K562 (cell line): ENCODE data around the gene MAPK13. TPM values are rescaled to one million over a fixed set of nuclear protein-coding genes. Genes with fewer than 3 reads are reported as not detected.
A peak's percentile ranks its signal among the peaks of the same experiment; 100 is the strongest.
"Not testable (repeated sequence)": the region's sequence is repeated elsewhere in the genome, so short reads cannot be mapped to it uniquely, and the experiment has no call there.

Source experiments
- ATAC-seq: fragments of 200-7000 bp; cut with Tn5 transposase; 3 replicates; pipeline ENCODE4 v1.9.1; 2020; ENCODE audit warnings: moderate library complexity
- BruUV-seq: library from RNA; stranded (reverse); fragments of 400-500 nt; replicated peaks from 2 replicates; lab custom pipeline; 2021; lab: Mats Ljungman, UMichigan
- CTCF ChIA-PET: fragments of 300-600 bp; formaldehyde crosslinking; extraction: SDS; loops from one replicate; lab custom pipeline; 2021; ENCODE audit warnings: low intra/inter-chr PET ratio; lab: Yijun Ruan, JAX
- POLR2A ChIA-PET: fragments of 300-600, 350-650 bp; sonication (Branson Sonifier 250); formaldehyde crosslinking; extraction: SDS; loops from one replicate; lab custom pipeline; 2021; ENCODE audit warnings: antibody characterized with exemption, inconsistent platforms; lab: Yijun Ruan, JAX
- DNase-seq, 4 experiments: peaks; one replicate each; pipeline versions ENCODE4 v3.0.0 to v3.0.0-alpha.2; 2011 to 2018; ENCODE audit warnings: low spot score in 3 of 4, mixed read lengths in 3 of 4; ENCODE audit errors: extremely low read depth in 1 of 4
- FAIRE-seq: peaks from 2 replicates; lab custom pipeline; 2011; peaks lifted over from hg19 to GRCh38; lab: Jason Lieb, UNC
- H2AFZ ChIP-seq: 2 replicates; pipeline ENCODE4 v1.6.0; 2011; ENCODE audit warnings: low read depth, low read length, control low read depth, inconsistent platforms
- H3K27ac ChIP-seq: fragments of 200-600 bp; 3 replicates; pipeline ENCODE4 v1.8.0; 2011; ENCODE audit warnings: low read depth, mild to moderate bottlenecking, control low read depth, inconsistent platforms, low read length, moderate library complexity, mixed read lengths; ENCODE audit errors: extremely low read depth
- H3K27me3 ChIP-seq, 2 experiments: fragments of 300-600 bp in 1 of 2; 2 replicates in 1 of 2; 3 replicates in 1 of 2; pipeline versions ENCODE4 v1.6.0 to v1.8.0; 2011; ENCODE audit warnings: inconsistent platforms in 2 of 2, low read length in 2 of 2, mild to moderate bottlenecking in 1 of 2, mixed read lengths in 1 of 2, moderate library complexity in 1 of 2; ENCODE audit not compliant: control insufficient read depth in 2 of 2, insufficient read depth in 2 of 2
- H3K36me3 ChIP-seq: fragments of 300-600 bp; 3 replicates; pipeline ENCODE4 v1.8.0; 2011; ENCODE audit warnings: mild to moderate bottlenecking, low read length, inconsistent platforms; ENCODE audit not compliant: control insufficient read depth, insufficient read depth
- H3K4me1 ChIP-seq, 2 experiments: fragments of 200-600 bp in 1 of 2; replicated peaks in 1 of 2; 2 replicates in 1 of 2; 3 replicates in 1 of 2; pipeline versions ENCODE4 v1.5.1 to v1.8.0; 2011; ENCODE audit warnings: inconsistent platforms in 2 of 2, low read length in 2 of 2, mild to moderate bottlenecking in 1 of 2, mixed read lengths in 1 of 2, moderate library complexity in 1 of 2; ENCODE audit not compliant: control insufficient read depth in 2 of 2, insufficient read depth in 2 of 2
- H3K4me2 ChIP-seq: 2 replicates; pipeline ENCODE4 v1.6.1; 2011; ENCODE audit warnings: low read length, control low read depth, inconsistent platforms, mixed read lengths; ENCODE audit not compliant: insufficient read depth
- H3K4me3 ChIP-seq: fragments of 200-600 bp; sonication (generic), shearing (Covaris generic); 2 replicates; pipeline ENCODE4 v1.5.1; 2016; ENCODE audit warnings: control low read depth, inconsistent platforms
- H3K79me2 ChIP-seq: fragments of 200-600 bp; 3 replicates; pipeline ENCODE4 v1.8.0; 2011; ENCODE audit warnings: low read length, inconsistent platforms; ENCODE audit not compliant: control insufficient read depth, insufficient read depth
- H3K9ac ChIP-seq, 2 experiments: 2 replicates each; pipeline versions ENCODE4 v1.6.0 to v1.6.1; 2011; ENCODE audit warnings: low read depth in 2 of 2, low read length in 2 of 2, control low read depth in 1 of 2, inconsistent platforms in 1 of 2, mild to moderate bottlenecking in 1 of 2, mixed read lengths in 1 of 2; ENCODE audit not compliant: insufficient read depth in 1 of 2
- H3K9me1 ChIP-seq: one replicate; pipeline ENCODE4 v1.6.0; 2011; ENCODE audit warnings: inconsistent platforms, mild to moderate bottlenecking, low read length, moderate library complexity; ENCODE audit not compliant: control insufficient read depth, insufficient read depth
- H3K9me3 ChIP-seq: replicated peaks from 2 replicates; pipeline ENCODE4 v1.5.1; 2011; ENCODE audit warnings: low read depth, low read length, inconsistent platforms; ENCODE audit not compliant: control insufficient read depth, insufficient read depth
- H4K20me1 ChIP-seq: replicated peaks from 2 replicates; pipeline ENCODE4 v1.6.1; 2011; ENCODE audit warnings: low read length, inconsistent platforms, mixed read lengths; ENCODE audit not compliant: control insufficient read depth, insufficient read depth
- ZNF318 ChIP-seq, 2 experiments: fragments of 450-650 bp; IDR thresholded peaks; 2 replicates each; pipeline ENCODE4 v1.6.1; 2016; ENCODE audit warnings: mild to moderate bottlenecking in 2 of 2, borderline replicate concordance in 1 of 2, low read depth in 1 of 2, moderate library complexity in 1 of 2
- WGBS: fragments of 100-300 bp; shearing (Covaris generic); methylation state at CpG from one replicate; pipeline ENCODE4 v1.1.6; 2016; ENCODE audit warnings: low coverage, mixed read lengths; ENCODE audit not compliant: insufficient coverage; ENCODE audit errors: missing lambda C conversion rate; 5-methylcytosine and 5-hydroxymethylcytosine counted together
- in situ Hi-C: fragments of 300-500 bp; cut with MboI; formaldehyde crosslinking; loops from 4 replicates; pipeline ENCODE4 v1.15.0; 2018; ENCODE audit warnings: inconsistent platforms, mixed read lengths
- intact Hi-C: fragments of 100-400 bp; cut with micrococcal nuclease; formaldehyde crosslinking; loops from 2 replicates; pipeline ENCODE4 v1.14.2; 2022
- polyA plus RNA-seq, 8 experiments: library from polyadenylated mRNA; depleted of rRNA in 4 of 8; stranded (reverse) in 5 of 8; unstranded in 3 of 8; fragments of >200 nt; fragmentation: Nextera tagmentation in 2 of 8; fragmentation: Illumina TruSeq in 1 of 8; extraction: Ambion mirVana in 2 of 8; extraction: Trizol in 1 of 8; gene quantifications; 2 replicates each; pipeline versions ENCODE4 v1.2.1 to v1.2.3, GENCODE V29; 2011 to 2014; ENCODE audit warnings: inconsistent platforms in 1 of 8, missing spikeins in 1 of 8
- total RNA-seq, 7 experiments: library from RNA; depleted of rRNA in 6 of 7; stranded (reverse); fragments of >200 nt in 6 of 7; fragmentation: Illumina TruSeq in 2 of 7; extraction: Trizol in 2 of 7; gene quantifications; 2 replicates each; pipeline versions ENCODE4 v1.2.1 to v1.2.3, GENCODE V29; 2011 to 2021; ENCODE audit warnings: low replicate concordance in 1 of 7

MAPK13 gene
- total and polyA plus RNA-seq, 9 of the 15 experiments (the other 6 are each of a cell fraction or from before 2014, with no cell fraction given): 0.03 to 2.3 (median 0.48) TPM; not detected in 1

- no peak for TF ChIP-seq ZNF318 (IDR thresholded peaks at IDR 0.05; ENCODE audit: borderline replicate concordance in 1 of 2, low read depth in 1 of 2)
Measured at GRCh38 chr6:36083446-36083845, 46.9 kb upstream of the MAPK13 start (continued).

- H2AFZ ChIP-seq, FAIRE-seq, H4K20me1 ChIP-seq, H3K27me3 ChIP-seq, POLR2A ChIA-PET, H3K9ac ChIP-seq, CTCF ChIA-PET, H3K4me2 ChIP-seq, BruUV-seq, H3K9me3 ChIP-seq, intact Hi-C loops, in situ Hi-C loops, H3K79me2 ChIP-seq, H3K4me3 ChIP-seq, H3K4me1 ChIP-seq, H3K9me1 ChIP-seq, H3K27ac ChIP-seq, ATAC-seq: not testable (repeated sequence)
- WGBS: 68% methylated on average over 5 of the region's 5 CpGs
- H3K36me3 ChIP-seq: peaks cover 15% of the 10 kb centered on the region; the same call in 2 of the 3 replicates
- DNase-seq: peak in 1 of 4 experiments; percentile 19
Measured at GRCh38 chr6:36088204-36088603, 42.1 kb upstream of the MAPK13 start.
